Activated CD4-positive, alpha-beta T cell treated with anti-CD3 and anti-CD28 coated beads, Interleukin-2, amount 50 U/mL, for 4 hours (primary cell): Measurements from ENCODE around the gene STX18.
"Not testable (repeated sequence)": the region's sequence is repeated elsewhere in the genome, so short reads cannot be mapped to it uniquely, and the experiment has no call there.

Experiments used
- DNase-seq, 2 experiments: peaks; one replicate each; pipeline ENCODE4 v3.0.0-alpha.2; 2020

The STX18 gene

GRCh38 chr4:4541661-4542570 lies at the start of gene STX18:
TSS of gene STX18 (minus strand) at chr4:4542048. CDS start at chr4:4541964, 84 bp downstream.
- DNase-seq = peak; percentile 82 to 84

DNA sequence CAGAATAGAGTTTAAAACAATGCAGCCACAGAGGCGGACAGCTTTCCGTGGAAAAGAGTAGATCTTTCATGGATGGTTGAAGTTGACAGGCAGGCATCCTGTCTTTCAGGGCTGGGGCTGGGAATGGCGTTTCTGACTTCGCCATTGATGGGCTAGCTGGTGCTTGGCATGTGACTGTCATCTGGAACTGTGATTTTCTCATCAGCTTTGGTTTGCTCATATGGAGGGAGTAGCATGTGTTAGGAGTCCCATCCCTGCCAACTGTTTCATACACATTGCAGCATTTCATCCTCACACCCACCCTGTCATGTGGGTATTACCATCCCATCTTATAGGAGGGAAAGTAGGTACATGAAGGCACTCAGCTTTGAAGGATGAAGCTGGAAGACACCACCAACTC lies 49.2 kb upstream of the STX18 start:
- DNase-seq = no peak

- no peak for DNase-seq
Measured at GRCh38 chr4:4590546-4590945, 48.7 kb upstream of the STX18 start.

DNA sequence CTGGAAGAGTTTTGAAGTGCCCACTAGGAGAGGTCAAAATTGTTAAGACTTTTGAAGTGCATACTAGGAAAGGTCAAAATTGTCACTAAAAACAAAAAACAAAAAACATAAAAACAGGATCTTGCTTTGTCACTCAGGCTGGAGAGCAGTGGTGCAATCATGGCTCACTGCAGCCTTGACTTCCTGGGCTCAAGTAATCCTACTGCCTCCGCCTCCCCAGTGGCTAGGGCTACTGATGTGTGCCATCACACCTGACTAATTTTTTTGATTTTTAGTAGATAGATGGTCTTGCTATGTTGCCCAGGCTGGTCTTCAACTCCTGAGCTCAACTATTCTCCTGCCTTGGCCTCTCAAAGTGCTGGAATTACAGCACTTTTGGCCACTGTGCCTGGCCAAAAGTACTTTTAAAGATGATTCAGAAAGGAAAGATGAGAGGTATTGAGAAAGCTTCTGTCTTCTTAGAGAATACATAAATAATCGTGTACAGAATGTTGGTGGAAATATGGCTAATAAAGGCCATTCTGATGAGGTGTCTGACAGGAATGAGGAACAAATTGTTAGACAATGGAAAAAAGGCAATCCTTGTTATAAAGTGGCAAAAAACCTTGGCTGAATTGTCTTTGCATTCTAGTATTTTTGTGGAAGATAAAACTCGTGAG lies 43.3 kb upstream of the STX18 start:
- no peak for DNase-seq

- DNase-seq = no peak
Measured at GRCh38 chr4:4583606-4584005, 41.8 kb upstream of the STX18 start.

DNA sequence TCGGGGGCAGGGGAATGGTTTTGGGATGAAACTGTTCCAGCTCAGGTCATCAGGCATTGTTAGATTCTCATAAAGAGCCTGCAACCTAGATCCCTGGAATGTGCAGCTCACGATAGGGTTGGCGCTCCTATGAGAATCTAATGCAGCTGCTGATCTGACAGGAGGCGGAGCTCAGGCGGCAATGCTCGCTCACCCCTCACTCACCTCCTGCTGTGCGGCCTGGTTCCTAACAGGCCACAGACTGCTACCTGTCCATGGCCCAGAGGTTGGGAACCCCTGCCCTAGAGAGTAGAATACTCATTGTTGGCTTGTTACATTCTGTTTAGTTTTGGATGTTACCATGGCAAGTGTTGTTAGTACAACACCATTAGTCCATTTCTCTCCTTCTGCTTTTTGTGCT lies 40.8 kb upstream of the STX18 start:
- DNase-seq = no peak

DNA sequence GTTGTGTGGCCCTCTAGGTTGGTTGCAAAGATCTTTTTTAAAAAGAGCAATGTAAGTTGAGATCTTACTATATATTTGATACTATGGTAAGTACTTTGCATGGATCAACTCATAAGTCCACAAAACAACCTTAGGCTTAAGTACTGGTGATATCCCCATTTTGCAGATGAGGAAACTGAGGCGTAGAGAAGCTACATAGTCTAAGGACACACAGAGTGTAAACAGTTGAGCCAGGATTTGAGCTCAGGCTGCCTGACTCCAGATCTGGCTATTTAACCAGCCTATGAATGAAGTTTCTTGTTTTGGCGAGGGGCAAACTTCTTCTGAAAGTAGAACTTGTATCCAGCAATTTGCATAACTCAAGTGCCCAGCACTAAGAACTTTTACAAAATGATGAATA lies 38.6 kb upstream of the STX18 start:
- no peak for DNase-seq

DNA sequence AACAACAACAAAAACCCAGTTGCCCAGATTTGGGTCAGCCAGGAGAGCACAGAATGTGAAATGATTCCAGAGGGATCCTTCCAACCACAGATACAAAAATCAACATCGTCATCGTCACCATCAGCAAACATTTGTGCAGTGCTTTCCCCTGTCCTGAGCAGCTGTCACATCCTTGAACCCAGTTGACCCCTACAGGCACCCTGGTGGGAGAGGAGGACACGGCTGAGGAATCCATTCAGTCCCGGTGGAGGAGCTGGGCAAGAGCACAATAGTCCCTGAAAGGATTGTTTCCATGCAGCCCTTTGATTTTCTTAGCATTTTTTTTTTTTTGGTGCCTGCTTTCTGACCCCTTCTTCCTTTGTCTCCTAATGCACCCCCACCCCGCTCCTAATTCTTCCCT lies 37.1 kb upstream of the STX18 start:
- DNase-seq = no peak

DNA sequence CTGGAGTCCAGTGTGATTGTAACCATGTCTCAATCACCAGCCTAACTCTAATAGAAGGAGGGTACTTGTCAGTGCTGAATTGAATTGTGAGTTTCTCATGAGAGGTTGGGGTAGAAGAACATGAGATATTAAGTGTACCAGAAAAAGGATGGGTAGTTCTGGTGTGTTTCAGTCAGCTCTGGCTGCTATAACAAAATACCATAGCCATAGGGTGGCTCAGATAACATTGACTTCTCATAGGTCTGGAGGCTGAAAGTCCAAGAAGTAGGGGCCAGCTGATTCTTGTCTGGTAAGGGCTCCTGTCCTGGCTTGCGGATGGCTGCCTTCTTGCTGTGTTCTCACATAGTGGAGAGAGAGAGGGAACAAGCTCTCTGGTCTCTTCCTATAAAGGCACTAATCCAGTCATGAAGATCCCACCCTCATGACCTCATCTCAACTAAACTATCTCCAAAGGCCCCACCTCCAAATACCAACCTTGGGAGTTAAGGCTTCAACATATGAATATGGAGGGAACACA lies 35.6 kb upstream of the STX18 start:
- DNase-seq = no peak

DNA sequence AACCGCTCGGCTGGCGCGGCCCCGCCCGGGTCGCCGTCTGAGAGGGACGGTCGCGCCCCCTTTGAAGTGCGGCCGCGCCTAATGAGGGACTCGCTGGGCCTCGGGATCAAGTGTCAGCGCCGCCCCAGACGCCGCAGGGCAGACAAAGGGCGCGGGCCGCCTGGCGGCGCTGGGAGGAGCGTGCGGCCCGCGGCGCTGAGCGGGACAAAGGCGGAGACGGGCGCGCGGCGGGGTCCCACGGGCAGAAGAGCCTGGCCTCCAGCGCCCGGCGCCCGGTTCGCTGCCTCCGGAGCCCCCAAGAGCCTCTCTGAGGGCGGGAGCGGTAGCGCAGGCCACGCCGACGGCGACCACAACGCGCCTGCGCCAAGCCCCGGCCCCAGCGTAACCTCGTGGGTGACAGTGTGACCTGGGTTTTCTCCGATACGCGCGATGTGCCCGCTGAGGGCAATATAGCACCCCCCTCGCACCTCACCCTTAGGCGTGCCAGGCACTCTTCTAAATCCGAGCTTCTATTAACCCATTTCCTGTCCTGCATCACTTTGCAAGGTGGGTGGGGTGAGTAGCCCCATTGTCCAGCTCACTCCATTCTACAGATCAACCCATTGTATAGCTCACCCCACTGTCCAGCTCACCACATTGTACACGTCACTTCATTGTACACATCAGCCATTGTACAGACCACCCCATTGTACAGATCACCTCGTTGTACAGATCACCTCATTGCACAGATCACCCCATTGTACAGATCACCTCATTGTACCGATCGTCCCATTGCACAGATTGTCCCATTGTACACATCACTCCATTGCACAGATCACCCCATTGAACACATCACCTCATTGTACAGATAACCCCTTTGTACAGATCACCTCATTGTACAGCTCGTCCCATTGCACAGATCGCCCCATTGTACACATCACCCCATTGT lies 33.7 kb upstream of the STX18 start:
- DNase-seq = peak; percentile 57 to 61

GRCh38 chr4:4574792-4575191 lies 32.9 kb upstream of the STX18 start:
- no peak for DNase-seq

DNA sequence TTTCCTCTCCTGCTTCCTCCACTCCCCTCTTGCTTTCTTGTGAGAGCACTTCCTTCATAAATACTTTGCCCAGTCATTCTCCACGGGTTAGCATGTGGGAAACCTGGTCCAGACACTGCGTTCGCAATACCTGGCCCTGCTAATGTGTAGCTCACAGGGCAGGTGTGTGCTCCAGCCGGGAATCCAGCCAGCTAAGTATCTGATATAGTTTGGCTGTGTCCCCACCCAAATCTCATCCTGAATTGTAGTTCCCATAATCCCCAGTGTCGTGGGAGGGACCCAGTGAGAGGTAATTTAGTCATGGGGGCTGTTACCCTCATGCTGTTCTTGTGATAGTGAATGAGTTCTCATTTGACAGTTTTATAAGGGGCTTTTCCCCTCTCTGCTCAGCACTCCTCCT lies 32.2 kb upstream of the STX18 start:
- no peak for DNase-seq

DNA sequence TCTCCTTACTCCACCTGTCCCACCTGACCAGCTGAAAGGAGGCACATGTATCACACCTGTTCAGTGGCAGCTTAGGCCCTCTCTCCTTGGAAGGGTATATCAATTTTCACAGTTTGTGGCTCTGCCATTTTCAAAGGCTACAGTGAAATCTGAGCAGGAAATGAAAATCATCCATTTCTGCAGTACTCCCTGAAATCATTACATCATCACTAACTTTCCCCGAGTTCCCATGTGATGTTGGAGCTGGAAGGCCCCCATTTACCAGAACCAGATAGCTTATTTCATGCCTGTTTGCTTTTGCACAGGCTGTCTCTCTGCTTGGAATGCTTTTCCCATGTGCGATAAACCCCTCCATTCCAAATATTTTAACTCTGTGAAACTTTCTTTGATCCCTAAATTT lies 31.0 kb upstream of the STX18 start:
- no peak for DNase-seq

- not testable (repeated sequence) for DNase-seq
Measured at GRCh38 chr4:4569861-4570260, 28.0 kb upstream of the STX18 start.

DNA sequence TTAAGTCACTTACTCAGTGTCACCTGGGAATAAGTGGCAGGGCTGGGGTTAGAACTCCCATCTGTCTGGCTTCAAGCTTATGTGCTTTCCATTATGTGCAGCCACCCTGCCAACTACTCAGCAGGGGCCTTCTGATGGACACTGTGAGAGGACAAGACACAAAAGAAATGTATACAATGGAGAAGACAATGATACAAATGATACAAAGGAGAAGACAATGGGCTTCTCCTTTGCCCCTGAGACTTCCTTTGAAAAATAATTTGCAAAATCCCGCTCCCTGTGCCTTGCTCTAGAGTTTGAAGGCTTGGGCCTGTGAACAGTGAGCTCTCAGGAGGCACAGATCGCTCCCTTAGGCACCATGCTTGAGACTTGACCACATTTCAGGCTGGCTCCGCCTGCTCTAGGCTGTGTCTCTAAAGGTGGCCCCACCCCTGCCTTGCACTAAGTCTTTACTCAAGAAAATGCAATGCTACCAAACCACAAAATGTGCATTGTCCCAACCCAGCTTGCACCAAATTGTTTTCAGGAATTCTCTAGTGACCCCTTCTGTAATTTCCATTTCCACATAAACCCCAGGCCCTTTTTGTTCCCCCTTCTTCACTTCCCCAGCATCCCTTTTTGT lies 27.1 kb upstream of the STX18 start:
- no peak for DNase-seq

GRCh38 chr4:4566359-4566758 lies 24.5 kb upstream of the STX18 start:
- not testable (repeated sequence) for DNase-seq

- no peak for DNase-seq
Measured at GRCh38 chr4:4564522-4564921, 22.7 kb upstream of the STX18 start.

GRCh38 chr4:4560642-4561041 lies 18.8 kb upstream of the STX18 start:
- no peak for DNase-seq

GRCh38 chr4:4560136-4560535 lies 18.3 kb upstream of the STX18 start:
- DNase-seq = no peak

DNA sequence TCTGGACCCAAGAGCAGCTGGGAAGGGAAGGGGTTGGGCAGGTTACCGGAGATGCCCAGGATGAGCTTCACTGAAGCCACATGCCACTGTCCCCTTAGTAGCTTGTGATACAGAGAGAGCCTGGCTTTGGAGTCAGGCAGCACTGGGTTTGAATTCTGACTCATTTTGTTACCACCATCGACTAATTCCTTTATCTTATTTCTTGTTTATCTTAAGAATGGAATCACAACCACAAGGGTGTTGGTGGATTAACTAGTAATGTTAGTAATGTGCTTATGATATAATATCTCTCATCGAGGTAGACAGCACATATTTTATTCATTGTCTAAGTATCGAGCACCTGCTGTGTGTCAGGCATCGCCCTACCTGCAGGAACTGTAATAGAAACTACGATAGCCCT lies 17.7 kb upstream of the STX18 start:
- no peak for DNase-seq

DNA sequence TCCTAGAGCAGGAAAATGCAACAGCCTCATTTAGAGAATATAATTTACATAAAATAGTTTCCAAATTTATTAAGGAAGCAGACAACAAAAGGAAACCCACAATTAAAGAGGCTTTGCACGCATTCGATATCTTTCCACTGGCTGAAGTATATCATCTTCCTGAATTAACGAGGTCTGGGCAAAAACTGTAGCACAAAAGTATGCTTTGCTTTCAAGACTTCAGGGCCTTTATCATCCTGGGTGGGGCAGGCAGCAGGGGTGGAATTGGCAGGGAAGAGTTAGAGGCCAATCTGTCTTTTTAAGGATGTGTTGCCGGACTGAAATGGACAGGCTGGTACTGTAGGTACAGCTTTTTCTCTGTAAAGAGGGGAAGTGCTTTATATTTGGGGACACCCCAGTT lies 17.0 kb upstream of the STX18 start:
- DNase-seq = no peak

- no peak for DNase-seq
Measured at GRCh38 chr4:4555916-4556315, 14.1 kb upstream of the STX18 start.

DNA sequence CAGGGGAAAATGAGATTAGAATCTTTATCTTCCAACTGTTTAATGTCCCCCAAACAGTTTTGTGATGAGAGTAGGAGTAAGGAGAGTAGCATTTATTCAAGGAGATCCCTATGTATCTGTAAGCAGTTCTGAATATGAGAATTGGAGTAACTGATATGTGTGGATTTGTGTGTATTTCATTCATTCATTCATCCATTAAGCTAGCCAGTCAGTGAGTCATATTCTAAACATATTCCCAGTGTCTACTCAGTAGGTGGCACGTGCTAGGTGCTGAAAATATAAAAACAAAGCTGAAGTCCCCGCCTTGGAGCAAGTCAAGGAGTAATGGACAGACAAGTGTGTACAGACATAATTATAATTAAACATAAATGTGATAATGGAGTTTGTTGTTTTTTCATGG lies 12.4 kb upstream of the STX18 start:
- no peak for DNase-seq
